22Rv1 (cell line): ENCODE measurements around the gene TOP2B.

Experiments used
- H3K27ac ChIP-seq: fragments of 450-650 bp; 2 replicates; pipeline ENCODE4 v1.5.1; 2017
- CTCF ChIP-seq: fragments of 450-650 bp; IDR thresholded peaks from 2 replicates; pipeline ENCODE4 v1.5.1; 2017; ENCODE audit warnings: mild to moderate bottlenecking
- ZFX ChIP-seq: fragments of 450-650 bp; IDR thresholded peaks from 2 replicates; pipeline ENCODE4 v1.6.1; 2017; ENCODE audit warnings: antibody characterized with exemption, borderline replicate concordance

TOP2B gene

DNA sequence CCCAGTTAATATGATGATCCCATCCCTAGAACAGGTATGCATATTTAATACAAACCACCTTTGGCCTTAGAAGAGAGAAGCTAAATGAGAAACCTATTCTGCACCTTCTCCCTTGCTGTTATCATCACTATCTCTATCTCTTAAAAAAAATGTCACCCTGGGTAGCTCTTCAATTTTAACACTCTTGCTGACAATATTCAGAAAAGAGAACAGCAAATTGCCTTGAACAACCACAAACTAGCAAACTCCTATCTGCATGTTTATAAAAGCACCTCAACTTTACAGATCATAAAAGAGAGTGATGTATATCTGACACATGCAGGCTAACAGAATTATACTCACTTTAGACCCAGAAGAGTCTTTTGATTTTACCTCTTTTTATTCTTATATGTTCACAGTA is 7.4 kb downstream of the TOP2B start:
- TF ChIP-seq ZFX (no peak), CTCF (no peak)

GRCh38 chr3:25655659-25656058 is 9.0 kb downstream of the TOP2B start:
- H3K27ac ChIP-seq = no peak overlapping the region
- TF ChIP-seq CTCF = no peak
- TF ChIP-seq ZFX = no peak

More for the DNA sequence above, 7.4 kb downstream of the TOP2B start:
- H3K27ac ChIP-seq = no peak overlapping the region

DNA sequence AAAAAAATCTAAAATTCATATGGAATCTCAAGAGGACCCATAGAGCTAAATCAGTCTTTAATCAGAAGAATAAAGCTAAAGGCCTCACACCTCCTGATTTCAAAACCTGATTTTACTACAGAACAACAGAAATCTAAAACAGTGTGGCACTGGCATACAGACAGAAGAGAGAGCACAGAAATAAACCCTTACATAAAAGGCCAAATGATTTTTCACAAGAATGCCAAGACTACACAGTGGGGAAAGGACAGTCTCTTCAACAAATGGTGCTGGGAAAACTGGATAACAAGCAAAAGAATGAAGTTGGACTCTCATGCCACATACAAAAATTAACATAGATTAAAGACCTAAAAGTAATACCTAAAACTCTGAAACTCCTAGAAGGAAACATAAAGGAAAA is 10.1 kb downstream of the TOP2B start:
- H3K27ac ChIP-seq = no peak overlapping the region
- TF ChIP-seq ZFX = no peak
- TF ChIP-seq CTCF = no peak

DNA sequence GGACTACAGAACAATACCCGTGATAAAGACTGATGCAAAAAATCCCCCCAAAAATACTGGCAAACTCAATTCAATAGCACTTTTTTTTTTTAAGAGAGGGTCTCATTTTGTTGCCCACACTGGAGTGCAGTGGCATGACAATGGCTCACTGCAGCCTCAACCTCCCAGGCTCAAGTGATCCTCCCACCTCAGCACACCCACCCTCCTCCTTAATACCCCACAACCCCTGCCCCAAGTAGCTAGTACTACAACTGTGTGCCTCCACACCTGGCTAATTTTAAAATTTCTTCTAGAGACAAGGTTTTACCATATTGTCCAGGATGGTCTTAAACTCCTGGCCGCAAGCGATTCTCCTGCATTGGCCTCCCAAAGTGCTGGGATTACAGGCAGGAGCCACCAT is 11.4 kb downstream of the TOP2B start:
- no peak overlapping the region for H3K27ac ChIP-seq
- TF ChIP-seq ZFX (no peak), CTCF (no peak)

- no peak for TF ChIP-seq ZFX
- no peak overlapping the region for H3K27ac ChIP-seq
Observed at GRCh38 chr3:25652921-25653320, 11.8 kb downstream of the TOP2B start.

DNA sequence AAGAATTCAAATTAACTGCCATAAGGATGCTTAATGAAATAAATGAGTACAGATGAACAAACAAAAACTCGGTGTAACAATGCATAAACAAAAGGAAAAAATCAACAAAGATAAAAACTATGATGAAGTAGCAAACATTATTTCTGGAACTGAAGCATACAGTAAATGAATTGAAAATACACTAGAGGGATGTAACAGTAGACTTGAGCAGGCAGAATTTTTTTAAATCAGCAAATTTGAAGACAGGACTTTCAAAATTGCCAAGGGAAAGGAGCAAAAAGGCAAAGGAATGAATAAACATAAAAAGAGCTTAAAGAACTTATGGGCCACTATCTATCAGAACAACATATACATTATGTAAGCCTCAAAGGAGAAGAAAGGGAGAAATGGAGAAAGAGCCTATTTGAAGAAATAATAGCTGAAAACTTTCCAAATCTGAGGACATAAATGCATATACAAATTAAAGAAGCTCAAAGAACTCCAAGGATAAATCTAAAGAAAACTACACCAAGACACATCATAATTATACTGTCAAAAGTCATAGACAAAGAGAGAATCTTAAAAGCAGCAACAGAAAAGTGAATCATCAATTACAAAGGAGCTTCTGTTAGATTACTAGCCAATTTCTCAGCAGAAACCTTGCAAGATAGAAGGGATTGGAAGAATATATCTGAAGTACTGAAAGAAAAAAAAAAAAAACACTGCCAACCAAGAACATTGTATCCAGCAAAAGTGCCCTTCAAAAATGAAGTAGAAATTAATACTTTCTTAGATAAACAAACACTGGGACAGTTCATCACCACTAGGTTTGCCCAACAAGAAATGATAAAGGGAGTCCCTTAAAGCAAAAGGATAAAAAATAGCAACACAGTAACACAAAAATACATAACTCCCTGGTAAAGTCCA is 15.5 kb downstream of the TOP2B start:
- no peak overlapping the region for H3K27ac ChIP-seq

GRCh38 chr3:25648107-25648535 is 16.6 kb downstream of the TOP2B start:
- no peak overlapping the region for H3K27ac ChIP-seq
- TF ChIP-seq CTCF (peak; percentile 86), ZFX (no peak)

More for the DNA sequence above, 15.5 kb downstream of the TOP2B start:
- TF ChIP-seq CTCF (no peak), ZFX (no peak)

DNA sequence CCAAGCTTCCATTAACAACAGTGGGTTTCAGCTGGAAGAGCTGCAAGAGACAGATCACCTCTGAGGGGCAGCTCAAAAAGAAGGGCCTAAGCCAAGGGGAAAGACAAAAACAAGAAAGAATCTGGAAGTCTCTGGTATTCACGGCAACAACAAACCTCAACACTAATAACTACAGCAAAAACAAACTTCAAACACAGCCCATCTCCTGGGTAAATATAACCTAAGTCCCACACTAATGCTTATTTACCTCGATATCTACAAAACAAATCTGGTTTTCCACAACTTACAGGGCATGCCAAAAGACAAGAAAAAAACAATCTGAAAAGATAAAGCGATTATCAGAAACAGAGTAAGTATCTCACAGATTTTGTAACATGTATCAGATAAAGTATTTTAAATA is 29.7 kb downstream of the TOP2B start:
- no peak overlapping the region for H3K27ac ChIP-seq

More for the DNA sequence above, 29.7 kb downstream of the TOP2B start:
- TF ChIP-seq CTCF (no peak), ZFX (no peak)
